Right renal cortex interstitium (tissue), 3 donors: ENCODE data around the gene SLC4A4. TPM values are rescaled to one million over a fixed set of nuclear protein-coding genes. Genes with fewer than 3 reads are reported as not detected.

ENCODE experiments used
- DNase-seq, 3 donors: peaks; one replicate each; pipeline ENCODE4 v3.0.0-alpha.2; 2013; ENCODE audit warnings: low read depth in 3 of 3, low spot score in 2 of 3
- polyA plus RNA-seq, 3 donors: library from polyadenylated mRNA; unstranded; fragments of 120-200 nt; gene quantifications; one replicate each; pipeline ENCODE4 v1.2.1, GENCODE V29; 2013; ENCODE audit not compliant: insufficient read length in 3 of 3

The SLC4A4 gene
- polyA plus RNA-seq, 3 donors: 70.0 to 77.2 (median 75.5) TPM

- DNase-seq: no peak
These were observed 193.6 kb downstream of the SLC4A4 start for GRCh38 chr4:71532407-71532806.

DNA sequence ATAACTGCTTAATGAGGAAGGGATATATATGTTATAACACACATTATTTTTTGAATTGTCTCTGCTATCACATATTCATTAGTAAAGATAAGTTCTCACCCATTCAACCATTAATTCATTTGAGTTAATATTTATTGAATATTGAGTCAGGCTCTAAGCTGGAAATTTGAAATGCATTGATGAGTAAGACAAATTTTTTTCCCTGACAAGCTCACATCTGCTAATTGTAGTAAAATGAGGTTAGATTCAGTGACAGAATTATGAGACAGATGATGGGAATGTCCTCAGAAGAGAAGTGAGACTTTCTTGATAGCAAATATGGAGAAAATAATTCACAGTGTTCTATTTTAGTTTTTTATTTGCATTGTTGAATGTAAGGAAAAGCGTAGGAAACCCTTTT lies 194.3 kb downstream of the SLC4A4 start:
- no peak for DNase-seq

GRCh38 chr4:71537551-71538065 lies 198.8 kb downstream of the SLC4A4 start:
- no peak for DNase-seq

- DNase-seq: no peak
These were observed 199.7 kb downstream of the SLC4A4 start for GRCh38 chr4:71538528-71538927.

DNA sequence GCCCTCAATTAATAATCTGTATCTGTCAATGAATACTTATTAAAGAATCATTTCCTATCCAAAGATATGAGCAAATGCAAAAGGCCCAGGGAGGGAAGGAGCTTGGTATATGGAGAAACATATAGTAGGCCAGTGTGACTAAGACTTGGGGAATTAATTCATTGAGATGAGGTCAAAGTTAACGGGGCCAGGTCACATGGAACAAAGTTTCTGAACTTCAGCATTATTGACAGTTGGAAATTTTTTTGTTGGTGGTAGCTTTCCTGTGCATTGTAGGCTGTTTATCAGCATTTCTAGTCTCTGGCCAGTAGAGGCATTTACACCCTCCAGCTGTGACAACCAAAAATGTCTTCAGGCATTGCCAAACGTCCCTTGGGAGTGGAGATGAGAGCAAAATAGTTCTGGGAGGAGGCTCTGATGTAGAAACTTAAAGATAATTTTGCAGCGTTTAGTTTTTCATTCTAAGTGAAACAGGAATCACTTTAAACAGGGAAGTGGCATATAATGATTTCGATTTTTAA lies 202.0 kb downstream of the SLC4A4 start:
- no peak for DNase-seq

DNA sequence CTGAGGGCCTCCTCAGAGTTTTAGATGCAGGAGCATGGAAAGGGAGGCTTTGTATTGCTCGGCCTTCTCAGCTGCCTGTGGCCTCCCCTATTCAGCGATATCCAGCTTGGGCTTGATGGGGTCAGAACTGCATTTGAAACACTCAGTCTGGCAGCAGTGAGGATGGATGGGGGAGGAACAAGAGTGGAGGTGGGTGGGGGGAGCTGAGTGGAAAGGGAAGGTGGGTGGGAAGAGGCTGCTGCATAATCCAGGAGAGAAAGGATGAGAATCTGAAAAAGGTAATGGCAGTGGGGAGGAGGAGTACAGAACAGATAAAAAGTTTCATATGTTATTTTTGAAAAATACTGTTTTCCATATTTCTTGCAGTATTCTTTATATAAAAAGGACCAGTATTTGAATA lies 202.7 kb downstream of the SLC4A4 start:
- DNase-seq: no peak

GRCh38 chr4:71545168-71545567 lies 206.3 kb downstream of the SLC4A4 start:
- no peak for DNase-seq

DNA sequence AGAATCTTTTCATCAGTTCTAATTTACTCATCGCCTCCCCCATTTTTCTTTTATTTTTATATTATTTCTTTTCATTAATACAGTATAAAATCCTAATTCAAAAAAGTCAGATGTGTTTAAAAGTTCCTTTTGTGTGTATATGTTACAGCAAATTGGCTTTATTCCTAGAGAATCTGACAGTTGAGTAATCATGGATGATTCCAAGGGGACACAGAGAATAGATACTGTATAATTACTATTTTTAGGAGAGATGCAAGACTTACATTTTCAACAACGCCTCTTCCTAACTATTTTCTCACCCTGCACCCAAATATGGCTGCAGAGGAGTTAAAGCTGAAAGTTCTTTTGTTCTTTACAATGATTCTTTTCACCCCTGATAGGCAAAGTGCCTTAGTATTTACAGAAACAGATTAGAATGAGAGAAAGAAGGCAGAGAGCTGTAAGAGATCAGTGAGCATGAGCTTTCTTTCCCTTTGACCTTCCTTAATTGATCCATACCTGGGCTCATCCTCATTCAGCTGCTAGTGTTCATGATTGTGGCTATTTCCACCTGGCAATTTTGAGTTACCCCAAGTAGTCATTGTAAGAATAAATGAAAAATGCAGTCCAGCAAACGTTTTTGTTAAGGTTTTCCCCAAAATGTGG lies 210.8 kb downstream of the SLC4A4 start:
- DNase-seq: no peak

GRCh38 chr4:71550220-71551165 lies 211.7 kb downstream of the SLC4A4 start:
- no peak for DNase-seq

DNA sequence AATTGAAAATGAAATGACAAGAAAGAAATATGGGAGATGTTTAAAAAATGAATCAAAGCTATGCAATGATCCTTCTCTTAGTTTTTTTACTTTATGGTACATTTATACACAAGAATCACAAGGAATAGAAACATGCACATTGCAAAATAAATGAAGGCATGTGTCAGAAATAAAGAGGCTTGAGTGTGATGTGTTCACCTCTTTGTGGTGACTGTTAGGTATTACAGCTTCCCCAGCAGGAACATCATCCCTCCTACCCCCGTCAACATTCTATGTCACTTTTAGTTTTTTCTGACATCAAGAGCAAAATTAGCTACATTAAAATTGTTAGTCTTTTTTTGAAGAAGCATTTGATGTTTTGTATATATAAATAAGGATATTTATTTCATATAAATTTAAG lies 214.8 kb downstream of the SLC4A4 start:
- DNase-seq: no peak

DNA sequence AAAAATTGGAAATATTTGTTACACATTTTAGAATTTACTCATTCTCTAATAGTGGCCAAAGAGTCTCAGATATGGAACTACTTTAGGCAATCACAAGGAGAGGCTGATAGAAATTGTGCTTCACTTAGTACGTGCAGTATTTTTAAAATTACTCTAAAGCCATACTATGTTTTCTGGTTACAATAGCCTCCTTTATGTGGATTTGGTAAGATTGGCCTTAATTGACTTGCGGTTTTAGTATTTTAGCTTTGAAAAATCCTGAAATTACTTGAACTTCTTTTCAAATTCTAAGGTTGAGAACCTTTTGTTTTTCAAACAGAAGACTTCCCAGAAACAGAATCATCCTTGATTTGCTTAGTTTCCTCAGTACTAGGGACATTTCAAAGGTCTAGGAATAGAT lies 215.2 kb downstream of the SLC4A4 start:
- no peak for DNase-seq

DNA sequence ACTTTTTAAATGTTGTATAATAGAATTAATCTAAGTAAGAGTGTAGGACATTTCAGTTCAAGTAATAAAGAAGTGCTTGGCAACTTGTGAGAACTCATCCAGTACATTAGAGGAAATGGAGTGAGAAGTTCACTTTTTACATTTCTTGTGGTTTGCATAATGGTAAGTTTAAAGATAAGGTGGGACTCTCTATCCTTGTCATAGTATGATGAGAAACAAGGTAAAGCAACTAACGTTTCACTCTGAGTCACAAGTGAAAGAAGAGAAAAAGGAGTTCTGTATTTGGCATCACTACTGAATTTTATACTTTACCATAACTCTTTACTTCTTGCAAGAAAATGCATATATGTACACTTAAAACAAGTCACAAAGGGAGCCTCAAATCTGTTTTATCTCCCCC lies 219.4 kb downstream of the SLC4A4 start:
- DNase-seq: no peak

GRCh38 chr4:71559957-71560571 lies 221.2 kb downstream of the SLC4A4 start:
- no peak for DNase-seq

DNA sequence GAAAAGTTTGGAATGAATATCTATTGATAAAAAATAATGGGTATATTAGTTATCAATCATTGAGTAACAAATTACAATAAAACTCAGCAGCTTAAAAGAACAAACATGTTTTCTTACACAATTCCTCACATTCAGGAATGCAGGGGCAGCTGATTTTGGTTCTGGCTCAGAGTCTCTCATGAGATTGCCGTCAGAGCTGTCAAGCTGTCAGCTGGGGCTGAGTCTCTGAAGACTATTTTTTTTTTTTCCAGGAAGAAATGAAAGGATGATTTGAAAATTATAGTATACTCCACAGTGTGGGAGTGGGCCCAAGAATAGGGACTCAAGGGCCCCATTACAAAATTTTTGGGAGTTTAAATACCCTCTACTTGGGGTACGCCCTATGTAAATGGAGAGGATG lies 226.0 kb downstream of the SLC4A4 start:
- no peak for DNase-seq

GRCh38 chr4:71566856-71567255 lies 228.0 kb downstream of the SLC4A4 start:
- no peak for DNase-seq

GRCh38 chr4:71568131-71568530 lies 229.3 kb downstream of the SLC4A4 start:
- no peak for DNase-seq

DNA sequence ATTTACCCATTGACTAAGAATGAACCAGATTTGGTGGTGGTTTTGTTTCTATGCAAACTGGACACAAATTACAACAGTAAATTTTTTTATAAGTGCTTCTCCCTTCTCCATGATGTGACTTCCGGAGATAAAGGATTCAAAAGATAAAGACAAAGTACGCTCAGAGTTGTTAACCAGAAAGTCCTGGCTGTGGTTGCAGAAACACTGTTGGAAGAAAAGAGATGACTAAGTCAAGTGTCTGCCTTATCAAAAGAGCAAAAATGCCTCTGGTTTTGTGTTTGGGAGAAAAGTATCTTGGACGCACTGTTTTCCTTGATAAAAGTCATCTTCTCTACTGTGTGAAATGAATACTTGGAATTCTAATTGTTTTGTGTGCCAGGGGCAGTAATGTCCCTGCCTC lies 231.7 kb downstream of the SLC4A4 start:
- no peak for DNase-seq

- DNase-seq: no peak
These were observed 232.5 kb downstream of the SLC4A4 start for GRCh38 chr4:71571346-71571745.

GRCh38 chr4:71583971-71584370 lies 245.2 kb downstream of the SLC4A4 start:
- no peak for DNase-seq

GRCh38 chr4:71584585-71584984 lies 245.8 kb downstream of the SLC4A4 start:
- DNase-seq: no peak

- DNase-seq: no peak
These were observed 247.4 kb downstream of the SLC4A4 start for GRCh38 chr4:71586087-71586763.
